B cell (primary cell): ENCODE data around the gene STYXL1.

Experiments used
- CTCF ChIP-seq: fragments of 200-600 bp; IDR thresholded peaks from one replicate; pipeline ENCODE4 v1.8.0; 2022; ENCODE audit warnings: antibody characterized with exemption, mild to moderate bottlenecking
- EZH2 ChIP-seq: IDR thresholded peaks from 2 replicates; pipeline ENCODE4 v1.6.1; 2012; ENCODE audit warnings: borderline replicate concordance, low read depth, mild to moderate bottlenecking, moderate library complexity, low read length; ENCODE audit not compliant: insufficient read depth, poor library complexity, severe bottlenecking

- no peak for TF ChIP-seq CTCF
- TF ChIP-seq EZH2, result no peak
Observed at GRCh38 chr7:76076995-76077394, 29.2 kb upstream of the STYXL1 start.
